KG1 (cell line): ENCODE results near the gene UGT1A3.
A peak's percentile ranks its signal among the peaks of the same experiment; 100 is the strongest.
"Not testable (repeated sequence)": the region's sequence is repeated elsewhere in the genome, so short reads cannot be mapped to it uniquely, and the experiment has no call there.

Experiments used
- DNase-seq: peaks from one replicate; lab custom pipeline; 2025; lab: John Stamatoyannopoulos, UW

Gene UGT1A3

DNA sequence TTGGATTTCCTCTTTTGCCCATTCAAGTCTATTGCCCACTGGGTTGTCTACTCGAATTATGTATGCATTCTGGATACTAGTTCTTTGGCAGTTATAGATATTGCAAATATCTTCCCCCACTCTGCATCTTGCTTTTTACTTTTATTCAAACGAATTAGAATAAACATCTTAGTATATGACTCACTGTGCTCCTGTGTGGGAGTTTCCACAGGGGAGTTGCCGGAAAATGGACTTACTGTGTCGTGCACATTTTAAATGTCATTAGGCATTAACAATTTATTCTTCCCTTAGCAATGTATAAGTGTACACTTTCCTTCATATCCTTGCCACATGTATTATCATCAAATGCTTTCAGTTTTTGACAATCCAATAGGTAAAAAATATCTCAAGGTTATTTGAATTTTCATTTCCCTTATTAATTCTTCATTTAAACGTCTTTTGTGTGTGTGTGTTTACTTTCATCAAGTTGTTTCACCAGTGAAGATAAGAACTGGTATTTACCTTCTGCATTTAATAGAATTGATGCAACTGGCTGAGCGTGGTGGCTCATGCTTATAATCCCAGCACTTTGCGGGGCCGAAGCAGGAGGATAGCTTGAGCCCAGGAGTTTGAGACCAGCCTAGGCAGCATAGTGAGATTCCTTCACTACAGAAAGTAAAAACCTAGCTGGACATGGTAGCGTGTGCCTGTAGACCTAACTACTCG lies 20.8 kb upstream of the UGT1A3 start:
- DNase-seq = no peak

DNA sequence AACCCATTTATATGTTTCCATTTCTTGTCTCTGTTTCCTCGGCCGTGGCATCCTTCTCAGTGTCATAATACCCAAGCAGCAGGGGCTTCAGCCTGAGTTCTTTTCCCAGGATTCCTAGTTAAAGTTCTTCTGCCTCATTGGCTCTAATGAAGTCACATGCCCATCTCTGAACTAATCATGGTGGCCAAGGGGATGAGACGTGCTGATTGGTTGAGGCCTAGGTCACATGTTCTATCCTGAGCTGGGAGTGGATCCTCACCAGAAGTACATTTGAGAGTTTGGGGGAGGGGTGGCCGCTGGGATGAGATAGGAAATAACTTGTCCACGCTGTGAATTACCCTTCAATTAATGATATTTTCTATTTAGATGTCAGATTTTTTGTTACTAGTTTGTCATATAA lies 19.9 kb upstream of the UGT1A3 start:
- no peak for DNase-seq

DNA sequence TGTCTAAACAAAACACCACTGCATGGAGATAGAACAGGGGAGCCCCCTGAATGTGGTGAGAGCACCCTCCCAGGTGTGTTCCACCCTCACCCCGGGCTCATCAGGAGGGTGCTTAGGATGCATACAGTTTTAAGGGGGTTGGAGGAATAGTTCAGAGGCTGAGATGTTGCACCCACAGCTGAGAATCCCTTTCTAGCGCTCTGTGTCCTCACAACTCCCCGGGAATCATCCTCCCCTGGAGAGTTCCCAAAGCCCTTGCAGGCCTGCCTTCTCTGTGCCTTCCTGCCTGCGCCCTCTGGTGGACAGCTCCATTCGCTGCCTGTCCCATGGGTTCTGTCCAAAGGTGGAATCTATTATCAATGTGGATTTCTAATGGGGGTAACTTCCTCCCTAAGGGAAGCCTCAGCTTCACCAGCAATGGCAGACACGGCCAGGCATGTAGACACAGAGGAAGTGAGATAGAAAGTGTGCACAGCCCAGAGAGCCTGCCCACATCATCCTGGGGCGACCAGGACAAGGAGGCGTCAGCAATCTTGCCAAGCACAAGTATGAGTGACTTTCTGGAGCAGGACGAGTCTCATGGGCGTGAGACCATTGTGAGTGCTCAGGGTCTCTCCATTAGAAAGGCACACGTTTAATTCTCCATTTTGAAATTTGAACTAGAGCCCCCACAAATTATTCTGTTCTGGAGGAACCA lies 17.4 kb upstream of the UGT1A3 start:
- DNase-seq = peak; percentile 33

DNA sequence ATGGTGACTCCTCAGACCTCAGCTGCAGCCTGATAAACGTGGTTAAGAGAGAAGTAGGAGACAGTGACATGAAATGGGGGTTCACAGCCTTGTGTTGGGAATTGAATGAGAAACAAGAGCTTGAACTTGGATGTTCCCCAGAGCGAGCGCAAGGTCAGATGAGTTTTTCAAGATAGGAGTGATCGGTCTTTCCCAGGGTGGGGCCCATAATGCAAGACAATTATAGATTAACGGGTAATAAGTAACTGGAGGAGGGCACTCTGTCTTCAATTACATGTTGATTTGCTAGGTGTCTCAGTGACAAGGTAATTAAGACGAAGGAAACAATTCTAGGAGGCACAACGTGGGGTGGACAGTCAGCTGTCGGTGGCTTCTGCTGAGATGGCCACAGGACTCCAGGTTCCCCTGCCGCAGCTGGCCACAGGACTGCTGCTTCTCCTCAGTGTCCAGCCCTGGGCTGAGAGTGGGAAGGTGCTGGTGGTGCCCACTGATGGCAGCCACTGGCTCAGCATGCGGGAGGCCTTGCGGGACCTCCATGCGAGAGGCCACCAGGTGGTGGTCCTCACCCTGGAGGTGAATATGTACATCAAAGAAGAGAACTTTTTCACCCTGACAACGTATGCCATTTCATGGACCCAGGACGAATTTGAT lies 16.1 kb upstream of the UGT1A3 start, which contains the start of gene UGT1A5:
Gene UGT1A5, plus strand, starts transcription at position 297 of the 651 bp plus-strand sequence. Its CDS starts 85 bp downstream, at position 382.
- no peak for DNase-seq

DNA sequence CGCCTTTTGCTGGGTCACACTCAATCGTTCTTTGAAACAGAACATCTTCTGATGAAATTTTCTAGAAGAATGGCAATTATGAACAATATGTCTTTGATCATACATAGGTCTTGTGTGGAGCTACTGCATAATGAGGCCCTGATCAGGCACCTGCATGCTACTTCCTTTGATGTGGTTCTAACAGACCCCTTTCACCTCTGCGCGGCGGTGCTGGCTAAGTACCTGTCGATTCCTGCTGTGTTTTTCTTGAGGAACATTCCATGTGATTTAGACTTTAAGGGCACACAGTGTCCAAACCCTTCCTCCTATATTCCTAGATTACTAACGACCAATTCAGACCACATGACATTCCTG lies 15.6 kb upstream of the UGT1A3 start:
- no peak for DNase-seq

DNA sequence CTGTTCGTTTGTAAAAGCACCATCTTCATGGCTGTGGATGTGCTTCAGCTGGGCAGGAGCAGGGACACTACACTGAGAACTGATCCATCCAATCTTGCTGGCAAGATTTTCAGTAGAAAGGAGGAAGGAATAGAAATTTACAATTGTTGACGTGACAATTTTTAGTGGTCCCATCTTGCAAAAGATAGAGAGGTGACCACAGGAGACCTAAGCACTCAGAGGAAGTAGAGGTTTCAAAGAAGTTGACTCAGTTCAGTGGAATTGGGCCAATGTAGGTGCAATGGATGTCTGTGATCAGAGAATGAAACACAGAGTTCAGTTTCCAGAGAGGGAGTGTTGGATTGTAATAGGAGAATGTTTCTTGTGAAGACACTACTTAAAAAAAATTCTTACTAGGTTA lies 14.7 kb upstream of the UGT1A3 start:
- peak; percentile 6 for DNase-seq

DNA sequence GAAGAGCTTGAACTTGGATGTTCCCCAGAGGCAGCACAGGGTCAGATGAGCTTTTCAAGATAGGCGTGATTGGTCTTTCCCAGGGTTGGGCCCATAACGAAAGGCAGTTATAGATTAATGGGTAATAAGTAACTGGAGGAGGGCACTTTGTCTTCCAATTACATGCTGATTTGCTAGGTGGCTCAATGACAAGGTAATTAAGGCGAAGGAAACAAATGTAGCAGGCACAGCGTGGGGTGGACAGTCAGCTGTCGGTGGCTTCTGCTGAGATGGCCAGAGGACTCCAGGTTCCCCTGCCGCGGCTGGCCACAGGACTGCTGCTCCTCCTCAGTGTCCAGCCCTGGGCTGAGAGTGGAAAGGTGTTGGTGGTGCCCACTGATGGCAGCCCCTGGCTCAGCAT lies 10.3 kb upstream of the UGT1A3 start, which contains the start of gene UGT1A4:
Gene UGT1A4, plus strand, starts transcription at position 185 of the 400 bp plus-strand sequence. Its CDS starts 85 bp downstream, at position 270.
- no peak for DNase-seq

DNA sequence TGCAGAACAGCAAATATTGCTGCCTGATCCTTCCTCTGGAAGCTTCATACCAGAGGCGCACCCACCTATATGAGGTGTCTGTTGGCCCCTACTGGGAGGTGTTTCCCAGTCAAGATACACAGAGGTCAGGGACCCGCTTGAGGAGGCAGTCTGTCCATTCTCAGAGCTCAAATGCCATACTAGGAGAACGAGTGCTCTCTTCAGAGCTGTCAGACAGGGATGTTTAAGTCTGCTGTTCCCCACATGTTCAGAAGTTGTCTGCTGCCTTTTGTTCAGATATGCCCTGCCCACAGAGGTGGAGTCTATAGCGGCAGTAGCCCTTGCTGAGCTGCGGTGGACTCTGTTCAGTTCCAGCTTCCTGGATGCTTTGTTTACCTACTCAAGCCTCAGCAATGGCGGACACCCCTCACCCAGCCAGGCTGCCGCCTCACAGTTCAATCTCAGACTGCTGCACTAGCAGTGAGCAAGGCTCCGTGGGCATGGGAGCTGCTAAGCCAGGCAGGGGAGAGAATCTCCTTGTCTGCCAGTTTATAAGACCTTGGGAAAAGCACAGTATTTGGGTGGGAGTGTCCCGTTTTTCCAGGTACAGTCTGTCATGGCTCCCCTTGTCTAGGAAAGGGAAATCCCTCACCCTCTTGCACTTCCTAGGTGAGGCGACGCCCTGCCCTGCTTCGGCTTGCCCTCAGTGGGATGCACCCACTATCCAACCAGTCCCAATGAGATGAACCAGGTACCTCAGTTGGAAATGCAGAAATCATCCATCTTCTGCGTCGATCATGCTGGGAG lies 8.2 kb downstream of the UGT1A3 start:
- DNase-seq = not testable (repeated sequence)

DNA sequence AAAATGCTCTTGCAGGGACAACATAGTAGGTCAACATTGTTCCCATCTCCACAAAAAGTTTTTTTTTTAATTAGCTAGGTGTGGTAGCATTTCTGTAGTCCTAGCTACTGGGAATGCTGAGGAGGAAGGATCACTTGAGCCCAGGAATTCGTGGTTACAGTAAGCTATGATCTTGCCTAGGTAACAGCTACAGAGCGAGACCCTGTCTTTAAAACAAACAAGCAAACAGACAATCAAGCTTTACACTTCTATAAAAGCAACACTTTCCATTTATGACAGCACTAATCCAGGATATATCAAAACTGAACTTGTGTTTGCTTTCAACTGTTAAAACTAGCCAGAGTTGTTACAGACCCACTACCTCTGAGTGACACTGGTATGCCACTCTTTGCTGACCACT lies 12.0 kb downstream of the UGT1A3 start:
- DNase-seq = no peak

DNA sequence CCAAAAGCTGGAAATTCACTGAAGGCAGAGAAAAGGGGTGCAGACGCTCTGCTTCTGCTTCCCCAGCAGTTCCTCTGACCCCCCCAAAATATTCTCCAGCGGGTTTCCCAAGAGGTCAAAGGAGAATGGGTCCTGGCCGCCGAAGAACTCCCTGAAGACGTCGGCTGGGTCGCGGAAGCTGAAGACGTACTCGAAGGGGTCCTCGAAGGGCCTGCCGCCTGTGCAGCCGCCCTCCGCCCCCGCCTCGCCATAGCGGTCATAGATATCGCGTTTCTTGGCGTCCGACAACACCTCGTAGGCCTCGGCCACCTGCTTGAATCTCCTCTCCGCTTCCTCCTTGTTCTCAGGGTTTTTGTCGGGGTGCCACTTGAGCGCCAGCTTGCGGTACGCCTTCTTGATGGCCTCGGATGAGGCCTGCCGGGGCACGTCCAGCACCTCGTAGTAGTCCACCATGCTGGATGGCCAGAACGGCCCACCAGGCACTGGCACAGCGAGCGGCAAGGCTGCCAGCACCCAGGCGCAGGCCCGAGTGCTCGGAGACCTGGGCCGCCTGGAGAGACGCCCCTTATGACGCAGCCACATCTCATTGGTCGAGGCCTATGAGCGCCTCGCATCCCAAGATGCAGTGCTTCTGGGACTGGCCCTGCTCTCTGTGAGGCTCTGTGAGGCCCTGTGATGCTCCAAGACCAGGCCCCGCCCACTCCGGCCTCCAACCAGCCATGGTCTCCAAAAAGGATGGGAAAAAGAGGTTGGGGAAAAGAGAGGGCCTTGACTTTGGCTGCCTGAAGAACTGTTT lies 14.8 kb downstream of the UGT1A3 start:
- DNase-seq = no peak

DNA sequence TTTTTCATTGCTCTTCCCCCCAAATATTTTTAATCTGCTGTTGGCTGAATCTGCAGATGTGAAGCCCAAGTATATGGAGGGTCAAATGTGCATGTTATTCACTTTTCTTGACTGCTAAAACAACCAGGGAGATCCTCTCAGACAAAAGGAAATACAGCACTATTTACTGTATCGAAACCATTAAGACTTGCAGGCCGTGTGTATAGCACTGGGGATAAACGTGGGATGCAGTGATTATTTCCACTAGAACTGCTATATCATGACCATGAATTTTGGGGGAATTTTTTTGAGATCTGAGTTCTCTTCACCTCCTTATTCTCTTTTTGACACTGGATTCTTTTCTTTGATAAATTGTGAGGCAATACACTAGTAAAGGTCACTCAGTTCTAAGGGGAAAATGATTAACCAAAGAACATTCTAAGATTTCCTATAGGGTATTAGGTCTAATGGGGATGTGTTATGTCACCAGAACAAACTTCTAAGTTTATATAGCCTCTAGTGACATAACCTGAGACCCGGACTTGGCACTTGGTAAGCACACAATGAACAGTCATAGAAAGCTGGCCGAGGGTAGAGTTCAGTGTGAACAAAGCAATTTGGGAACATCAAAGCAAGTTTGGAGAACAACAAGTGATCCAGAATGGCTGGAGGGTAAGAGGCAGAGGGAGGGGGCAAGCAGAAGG lies 16.4 kb downstream of the UGT1A3 start:
- DNase-seq = no peak

DNA sequence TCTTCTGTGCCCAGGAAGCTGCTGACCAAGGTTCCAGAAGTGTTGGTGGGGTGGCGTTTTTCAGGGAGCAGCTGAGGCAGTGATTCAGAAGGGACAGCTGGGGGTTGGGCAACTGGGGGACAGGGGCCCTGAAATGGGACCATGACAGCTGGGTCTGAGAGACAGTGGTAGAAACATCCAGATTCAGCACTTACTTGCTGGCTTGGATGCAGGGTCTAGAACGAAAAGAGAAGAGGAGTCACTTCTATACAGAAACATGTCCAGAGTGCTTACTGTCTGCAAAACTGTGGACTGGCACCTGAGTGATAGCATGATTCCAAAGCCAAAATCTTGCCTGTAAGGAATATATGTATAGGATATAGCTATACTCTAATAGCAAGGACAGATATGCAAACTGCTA lies 17.0 kb downstream of the UGT1A3 start:
- not testable (repeated sequence) for DNase-seq

DNA sequence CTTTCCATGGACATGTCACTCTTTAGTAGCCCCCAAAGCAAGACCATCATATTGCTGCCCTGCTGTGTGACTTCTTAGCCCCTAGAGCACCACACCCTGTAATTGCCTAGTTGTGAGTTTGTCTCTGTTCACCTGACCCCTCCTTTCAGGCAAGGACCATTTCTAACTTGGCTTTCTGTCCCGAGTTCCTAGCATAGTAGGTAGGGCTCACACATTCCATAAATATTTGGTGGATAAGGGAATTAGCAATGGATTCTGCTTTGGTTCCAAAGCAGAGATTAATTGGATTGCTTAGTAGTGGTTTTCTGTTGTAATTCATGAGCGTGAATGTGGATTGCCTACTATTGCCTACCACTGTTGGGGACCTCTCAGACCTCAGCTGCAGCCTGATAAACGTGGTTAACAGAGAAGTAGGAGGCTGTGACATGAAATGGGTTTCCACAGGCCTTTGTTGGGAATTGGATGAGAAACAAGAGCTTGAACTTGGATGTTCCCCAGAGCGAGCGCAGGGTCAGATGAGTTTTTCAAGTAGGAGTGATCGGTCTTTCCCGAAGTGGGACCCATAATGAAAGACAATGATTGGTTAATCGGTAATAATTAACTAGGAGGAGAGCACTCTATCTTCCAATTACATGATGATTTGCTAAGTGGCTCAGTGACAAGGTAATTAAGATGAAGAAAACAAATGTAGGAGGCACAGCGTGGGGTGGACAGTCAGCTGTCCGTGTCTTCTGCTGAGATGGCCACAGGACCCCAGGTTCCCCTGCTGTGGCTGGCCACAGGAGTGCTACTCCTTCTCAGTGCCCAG lies 17.8 kb downstream of the UGT1A3 start:
- DNase-seq = no peak

DNA sequence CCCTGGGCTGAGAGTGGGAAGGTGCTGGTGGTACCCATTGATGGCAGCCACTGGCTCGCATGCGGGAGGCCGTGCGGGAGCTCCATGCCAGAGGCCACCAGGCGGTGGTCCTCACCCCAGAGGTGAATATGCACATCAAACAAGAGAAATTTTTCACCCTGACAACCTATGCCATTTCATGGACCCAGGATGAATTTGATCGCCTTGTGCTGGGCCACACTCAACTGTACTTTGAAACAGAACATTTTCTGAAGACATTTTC lies 18.4 kb downstream of the UGT1A3 start:
- no peak for DNase-seq

DNA sequence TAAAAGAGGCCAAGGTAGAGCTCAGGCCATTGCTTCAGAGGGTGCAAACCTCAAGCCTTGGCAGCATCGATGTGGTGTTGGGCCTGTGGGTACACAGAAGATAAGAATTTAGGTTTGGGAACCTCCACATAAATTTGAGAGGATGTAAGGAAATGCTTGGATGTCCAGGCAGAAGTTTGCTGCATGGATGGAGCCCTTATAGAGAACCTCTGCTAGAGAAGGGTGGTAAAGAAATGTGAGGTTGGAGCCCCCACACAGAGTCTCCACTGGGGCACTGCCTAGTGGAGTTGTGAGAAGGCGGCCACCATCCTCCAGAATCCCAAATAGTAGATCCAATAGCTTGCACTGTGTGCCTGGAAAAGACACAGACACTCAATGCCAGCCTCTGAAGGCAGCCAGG lies 21.8 kb downstream of the UGT1A3 start:
- not testable (repeated sequence) for DNase-seq

DNA sequence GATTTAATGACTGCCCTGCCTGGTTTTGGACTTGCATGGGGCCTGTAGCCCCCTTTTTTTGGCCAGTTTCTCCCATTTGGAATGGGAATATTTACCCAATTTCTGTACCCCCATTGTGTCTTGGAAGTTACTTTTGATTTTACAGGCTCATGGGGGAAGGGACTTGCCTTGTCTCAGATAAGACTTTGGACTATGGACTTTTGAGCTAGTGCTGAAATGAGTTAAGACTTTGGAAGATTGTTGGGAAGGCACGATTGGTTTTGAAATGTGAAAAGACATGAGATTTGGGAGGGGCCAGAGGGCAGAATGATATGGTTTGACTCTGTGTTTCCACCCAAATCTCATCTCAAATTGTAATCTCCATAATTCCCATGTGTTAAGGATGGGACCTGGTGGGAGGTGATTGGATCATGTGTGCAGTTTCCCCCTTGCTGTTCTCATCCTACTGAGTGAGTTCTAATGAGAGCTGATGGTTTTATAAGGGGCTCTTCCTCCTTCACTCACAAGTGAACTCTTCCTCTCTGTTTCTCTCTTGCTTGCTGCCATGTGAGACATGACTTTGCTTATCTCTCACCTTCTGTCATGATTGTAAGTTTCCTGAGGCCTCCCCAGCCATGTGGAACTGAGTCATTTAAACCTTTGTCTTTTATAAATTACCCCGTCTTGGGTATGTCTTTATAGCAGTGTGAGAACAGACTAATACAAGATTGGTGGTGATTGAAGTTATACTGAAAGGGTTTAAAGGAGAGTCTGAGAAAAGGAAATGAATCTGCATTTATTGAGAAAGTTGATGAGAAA lies 22.6 kb downstream of the UGT1A3 start:
- not testable (repeated sequence) for DNase-seq

DNA sequence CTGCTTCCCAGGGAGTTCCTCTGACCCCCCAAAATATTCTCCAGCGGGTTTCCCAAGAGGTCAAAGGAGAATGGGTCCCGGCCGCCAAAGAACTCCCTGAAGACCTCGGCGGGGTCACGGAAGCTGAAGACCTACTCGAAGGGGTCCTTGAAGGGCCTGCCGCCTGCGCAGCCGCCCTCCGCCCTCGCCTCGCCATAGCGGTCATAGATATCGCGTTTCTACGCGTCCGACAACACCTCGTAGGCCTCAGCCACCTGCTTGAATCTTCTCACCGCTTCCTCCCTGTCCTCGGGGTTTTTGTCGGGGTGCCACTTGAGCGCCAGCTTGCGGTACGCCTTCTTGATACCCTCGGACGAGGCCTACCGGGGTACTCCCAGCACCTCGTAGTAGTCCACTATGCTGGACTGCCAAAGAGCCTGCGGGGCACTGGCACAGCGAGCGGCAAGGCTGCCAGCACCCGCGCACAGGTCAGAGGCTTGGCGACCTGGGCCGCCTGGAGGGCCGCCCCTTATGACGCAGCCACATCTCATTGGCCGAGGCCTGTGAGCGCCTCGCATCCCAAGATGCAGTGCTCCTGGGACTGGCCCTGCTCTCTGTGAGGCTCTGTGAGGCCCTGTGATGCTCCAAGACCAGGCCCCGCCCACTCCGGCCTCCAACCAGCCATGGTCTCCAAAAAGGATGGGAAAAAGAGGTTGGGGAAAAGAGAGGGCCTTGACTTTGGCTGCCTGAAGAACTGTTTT lies 26.2 kb downstream of the UGT1A3 start:
- no peak for DNase-seq

DNA sequence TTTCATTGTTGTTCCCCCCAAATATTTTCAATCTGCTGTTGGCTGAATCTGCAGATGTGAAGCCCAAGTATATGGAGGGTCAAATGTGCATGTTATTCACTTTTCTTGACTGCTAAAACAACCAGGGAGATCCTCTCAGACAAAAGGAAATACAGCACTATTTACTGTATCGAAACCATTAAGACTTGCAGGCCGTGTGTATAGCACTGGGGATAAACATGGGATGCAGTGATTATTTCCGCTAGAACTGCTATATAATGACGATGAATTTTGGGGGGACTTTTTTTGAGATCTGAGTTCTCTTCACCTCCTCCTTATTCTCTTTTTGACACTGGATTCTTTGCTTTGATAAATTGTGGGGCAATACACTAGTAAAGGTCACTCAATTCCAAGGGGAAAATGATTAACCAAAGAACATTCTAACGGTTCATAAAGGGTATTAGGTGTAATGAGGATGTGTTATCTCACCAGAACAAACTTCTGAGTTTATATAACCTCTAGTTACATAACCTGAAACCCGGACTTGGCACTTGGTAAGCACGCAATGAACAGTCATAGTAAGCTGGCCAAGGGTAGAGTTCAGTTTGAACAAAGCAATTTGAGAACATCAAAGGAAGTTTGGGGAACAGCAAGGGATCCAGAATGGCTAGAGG lies 27.7 kb downstream of the UGT1A3 start:
- no peak for DNase-seq
